OCI-LY7 (cell line): ENCODE data around the gene KCNQ2. TPM values are rescaled to one million over a fixed set of nuclear protein-coding genes. Genes with fewer than 3 reads are reported as not detected.

Experiments used
- BruUV-seq: library from RNA; stranded (reverse); fragments of 400-500 nt; replicated peaks from 2 replicates; lab custom pipeline; 2021; lab: Mats Ljungman, UMichigan
- CTCF ChIA-PET: fragments of 300-600 bp; sonication (Branson Sonifier 250); formaldehyde crosslinking; loops from one replicate; lab custom pipeline; 2022; ENCODE audit warnings: antibody characterized with exemption; ENCODE audit not compliant: unreplicated experiment; lab: Charles Lee
- POLR2A ChIA-PET: fragments of 300-600 bp; sonication (Branson Sonifier 250); formaldehyde crosslinking; loops from one replicate; lab custom pipeline; 2022; ENCODE audit warnings: antibody characterized with exemption; lab: Charles Lee
- DNase-seq: peaks from one replicate; pipeline ENCODE4 v3.0.0-alpha.2; 2015; ENCODE audit warnings: low spot score
- H2AFZ ChIP-seq: fragments of 200-600 bp; sonication (generic), shearing (Covaris generic); 2 replicates; pipeline ENCODE4 v1.6.1; 2014; ENCODE audit warnings: mild to moderate bottlenecking, antibody characterized with exemption, low read length, moderate library complexity
- H3K27ac ChIP-seq: fragments of 200-600 bp; sonication (generic); 2 replicates; pipeline ENCODE4 v1.5.1; 2014; ENCODE audit warnings: mixed run types, low read depth, mild to moderate bottlenecking, moderate library complexity, low read length, inconsistent platforms; ENCODE audit not compliant: poor library complexity, severe bottlenecking
- H3K36me3 ChIP-seq: fragments of 200-600 bp; sonication (generic); 2 replicates; pipeline ENCODE4 v1.6.1; 2014; ENCODE audit warnings: mild to moderate bottlenecking, antibody characterized with exemption, low read length, moderate library complexity, mixed read lengths; ENCODE audit not compliant: insufficient read depth
- H3K4me1 ChIP-seq: fragments of 200-600 bp; sonication (generic); 2 replicates; pipeline ENCODE4 v1.5.1; 2014; ENCODE audit warnings: mild to moderate bottlenecking, low read length; ENCODE audit not compliant: insufficient read depth, poor library complexity, severe bottlenecking
- H3K4me2 ChIP-seq: fragments of 200-600 bp; sonication (generic); 2 replicates; pipeline ENCODE4 v1.6.1; 2014; ENCODE audit warnings: mild to moderate bottlenecking, low read length
- H3K4me3 ChIP-seq: fragments of 200-600 bp; sonication (generic); 2 replicates; pipeline ENCODE4 v1.5.1; 2014; ENCODE audit warnings: mild to moderate bottlenecking, low read depth, low read length; ENCODE audit not compliant: poor library complexity, severe bottlenecking
- H3K79me2 ChIP-seq: fragments of 200-600 bp; sonication (generic); 2 replicates; pipeline ENCODE4 v1.6.1; 2016; ENCODE audit warnings: low read depth, mild to moderate bottlenecking, low read length, moderate library complexity, mixed read lengths; ENCODE audit not compliant: insufficient read depth
- H3K9me2 ChIP-seq: fragments of 200-600 bp; sonication (generic); 2 replicates; pipeline ENCODE4 v1.6.1; 2016; ENCODE audit warnings: mild to moderate bottlenecking, low read length, mixed read lengths; ENCODE audit not compliant: insufficient read depth
- H3K9me3 ChIP-seq: fragments of 200-600 bp; sonication (generic); 2 replicates; pipeline ENCODE4 v1.6.1; 2014; ENCODE audit warnings: mild to moderate bottlenecking, mixed run types, low read length, mixed read lengths
- H4K20me1 ChIP-seq: fragments of 200-600 bp; sonication (generic); 2 replicates; pipeline ENCODE4 v1.6.1; 2014; ENCODE audit warnings: mild to moderate bottlenecking, antibody characterized with exemption, low read length, moderate library complexity, mixed read lengths; ENCODE audit not compliant: insufficient read depth
- EZH2phosphoT487 ChIP-seq: fragments of 200-600 bp; sonication (generic); IDR thresholded peaks from 2 replicates; pipeline ENCODE4 v1.6.1; 2018; ENCODE audit warnings: low read depth, borderline replicate concordance, mild to moderate bottlenecking, mixed run types, antibody characterized with exemption, low read length, moderate library complexity, mixed read lengths
- intact Hi-C: fragments of 100-400 bp; cut with micrococcal nuclease; formaldehyde crosslinking; loops from one replicate; pipeline ENCODE4 v1.10.0; 2022; ENCODE audit not compliant: unreplicated experiment
- total RNA-seq, 2 experiments: library from RNA; depleted of rRNA in 1 of 2; stranded (reverse); fragments of >200 nt in 1 of 2; shearing (Covaris generic) in 1 of 2; gene quantifications; 2 replicates each; pipeline ENCODE4 v1.2.3, GENCODE V29; 2014 to 2022
- TF ChIP-seq, protein P1 (sequence below): fragments of 200-600 bp; sonication (generic); conservative IDR thresholded peaks from 2 replicates; pipeline ENCODE4 v1.5.1; 2014; ENCODE audit warnings: mild to moderate bottlenecking, antibody characterized with exemption, low read length, moderate library complexity, mixed read lengths

KCNQ2 gene
- total RNA-seq, 2 experiments from 2014 or later = not detected

DNA sequence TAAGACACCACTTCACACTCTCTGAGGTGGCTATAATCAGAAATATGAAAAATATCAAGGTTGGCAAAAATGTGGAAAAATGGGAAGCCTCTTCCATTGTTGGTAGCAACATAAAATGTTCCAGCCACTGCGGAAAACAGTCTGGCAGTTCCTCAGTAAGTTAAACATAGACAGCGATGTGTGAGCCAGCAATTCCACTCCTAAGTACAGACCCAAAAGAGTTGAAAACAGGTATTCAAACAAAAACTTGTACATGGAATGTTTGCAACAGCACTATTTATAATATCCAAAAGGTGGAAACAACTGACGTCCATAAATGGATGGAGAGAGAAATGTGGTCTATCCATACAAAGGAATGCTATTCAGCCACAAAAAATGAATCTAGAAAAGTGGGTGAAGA, 40.8 kb upstream of the KCNQ2 start:
- H2AFZ ChIP-seq = no peak overlapping the region
- no peaks in the 10 kb centered on the region for H3K9me3 ChIP-seq
- no peaks in the 10 kb centered on the region for H3K9me2 ChIP-seq
- H3K4me3 ChIP-seq = no peak overlapping the region
- ChIA-PET CTCF (no interaction called here), POLR2A (no interaction called here)
- intact Hi-C loops = no loop called here
- H3K4me1 ChIP-seq = peaks cover 5% of the 10 kb centered on the region
- no TSS peak for BruUV-seq
- no peaks in the 10 kb centered on the region for H3K36me3 ChIP-seq
- H3K27ac ChIP-seq = no peak overlapping the region
- no peaks in the 10 kb centered on the region for H4K20me1 ChIP-seq
- no peak overlapping the region for H3K4me2 ChIP-seq
- TF ChIP-seq, protein P1, sequence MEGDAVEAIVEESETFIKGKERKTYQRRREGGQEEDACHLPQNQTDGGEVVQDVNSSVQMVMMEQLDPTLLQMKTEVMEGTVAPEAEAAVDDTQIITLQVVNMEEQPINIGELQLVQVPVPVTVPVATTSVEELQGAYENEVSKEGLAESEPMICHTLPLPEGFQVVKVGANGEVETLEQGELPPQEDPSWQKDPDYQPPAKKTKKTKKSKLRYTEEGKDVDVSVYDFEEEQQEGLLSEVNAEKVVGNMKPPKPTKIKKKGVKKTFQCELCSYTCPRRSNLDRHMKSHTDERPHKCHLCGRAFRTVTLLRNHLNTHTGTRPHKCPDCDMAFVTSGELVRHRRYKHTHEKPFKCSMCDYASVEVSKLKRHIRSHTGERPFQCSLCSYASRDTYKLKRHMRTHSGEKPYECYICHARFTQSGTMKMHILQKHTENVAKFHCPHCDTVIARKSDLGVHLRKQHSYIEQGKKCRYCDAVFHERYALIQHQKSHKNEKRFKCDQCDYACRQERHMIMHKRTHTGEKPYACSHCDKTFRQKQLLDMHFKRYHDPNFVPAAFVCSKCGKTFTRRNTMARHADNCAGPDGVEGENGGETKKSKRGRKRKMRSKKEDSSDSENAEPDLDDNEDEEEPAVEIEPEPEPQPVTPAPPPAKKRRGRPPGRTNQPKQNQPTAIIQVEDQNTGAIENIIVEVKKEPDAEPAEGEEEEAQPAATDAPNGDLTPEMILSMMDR = no peak
- TF ChIP-seq EZH2phosphoT487 = no peak
- H3K79me2 ChIP-seq = no peaks in the 10 kb centered on the region
- DNase-seq = no peak

DNA sequence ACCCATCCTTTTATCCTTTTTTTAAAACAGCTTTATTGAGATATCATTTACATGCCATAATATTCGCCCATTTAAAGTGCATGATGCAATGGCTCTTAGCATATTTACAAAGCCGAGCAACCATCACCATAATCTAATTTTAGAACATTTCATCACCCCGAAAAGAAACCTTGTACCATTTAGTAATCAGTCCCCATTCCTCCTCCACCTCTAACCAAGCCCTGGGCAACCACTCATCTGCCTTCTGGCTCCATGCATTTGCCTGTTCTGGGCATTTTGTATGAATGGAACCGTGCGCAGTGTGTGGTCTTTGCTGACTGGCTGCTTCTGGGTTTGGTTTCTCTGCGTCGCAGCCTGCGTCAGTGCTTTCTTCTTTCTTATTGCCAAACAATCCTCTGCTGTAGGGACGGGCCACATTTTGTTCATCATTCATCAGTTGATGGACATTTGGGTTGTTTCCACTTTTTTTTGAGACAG, 36.7 kb upstream of the KCNQ2 start:
- Histone ChIP-seq H3K4me2 (no peak overlapping the region), H3K4me3 (no peak overlapping the region), H4K20me1 (no peaks in the 10 kb centered on the region), H3K4me1 (peaks cover 7% of the 10 kb centered on the region), H3K9me3 (no peaks in the 10 kb centered on the region), H3K36me3 (no peaks in the 10 kb centered on the region), H3K27ac (no peak overlapping the region), H3K79me2 (no peaks in the 10 kb centered on the region), H3K9me2 (no peaks in the 10 kb centered on the region), H2AFZ (no peak overlapping the region)
- no TSS peak for BruUV-seq
- DNase-seq = no peak
- ChIA-PET CTCF (no interaction called here), POLR2A (interaction anchor here (0.7 kb wide), 2 partner anchors 37 to 64 kb away, joined by 4 to 6 read pairs; no protein-coding TSS in a partner anchor)
- intact Hi-C loops = no loop called here
- TF ChIP-seq, protein P1 = no peak
- TF ChIP-seq EZH2phosphoT487 = no peak

DNA sequence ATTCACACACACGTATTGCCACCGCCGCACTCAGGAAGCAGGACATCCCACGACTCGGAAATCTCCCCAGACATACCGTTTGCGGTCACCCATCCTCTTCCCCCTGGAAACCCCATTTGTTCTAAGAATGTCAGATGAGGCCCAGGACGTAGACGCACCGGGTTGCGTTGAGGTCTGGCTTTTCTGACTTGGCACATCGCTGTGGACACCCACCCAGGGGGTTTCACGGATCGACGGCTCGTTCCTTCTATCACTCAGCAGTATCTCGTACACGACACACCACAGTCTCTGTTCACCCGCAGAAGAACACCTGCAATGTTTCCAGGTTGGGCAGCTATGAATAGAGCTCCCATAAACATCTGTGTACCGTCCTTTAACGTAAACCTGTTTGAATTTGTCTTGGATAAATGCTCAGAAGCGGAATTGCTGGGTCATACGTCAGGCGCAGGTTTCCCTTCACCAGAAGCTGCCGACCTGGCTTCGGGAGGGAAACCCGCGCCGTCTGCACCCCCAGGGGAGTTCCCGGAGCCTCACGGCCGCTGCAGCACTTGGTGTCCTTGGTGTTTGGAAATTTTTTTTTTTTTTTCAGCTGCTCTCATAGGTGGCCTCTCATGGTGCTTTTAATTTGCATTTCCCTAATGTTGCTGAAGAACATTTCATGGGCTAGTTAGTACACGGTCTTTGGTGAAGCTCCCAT, 35.8 kb upstream of the KCNQ2 start:
- no peaks in the 10 kb centered on the region for H3K9me2 ChIP-seq
- TF ChIP-seq, protein P1 = no peak
- TF ChIP-seq EZH2phosphoT487 = no peak
- CTCF ChIA-PET = no interaction called here
- H2AFZ ChIP-seq = no peak overlapping the region
- H4K20me1 ChIP-seq = no peaks in the 10 kb centered on the region
- no TSS peak for BruUV-seq
- no peak for DNase-seq
- H3K4me1 ChIP-seq = peaks cover 7% of the 10 kb centered on the region
- H3K27ac ChIP-seq = no peak overlapping the region
- H3K36me3 ChIP-seq = no peaks in the 10 kb centered on the region
- no peak overlapping the region for H3K4me3 ChIP-seq
- intact Hi-C loops = no loop called here
- H3K4me2 ChIP-seq = peak overlapping the region; percentile 36
- no peaks in the 10 kb centered on the region for H3K9me3 ChIP-seq
- POLR2A ChIA-PET = interaction anchor here (0.7 kb wide), 1 partner anchor 65 kb away, joined by 6 read pairs; no protein-coding TSS in a partner anchor
- H3K79me2 ChIP-seq = no peaks in the 10 kb centered on the region
